MM.1S (cell line): ENCODE results near the gene STRIP2.

Source experiments
- DNase-seq: peaks from one replicate; pipeline ENCODE4 v3.0.0-alpha.2; 2015
- H2AFZ ChIP-seq: fragments of 300-600 bp; sonication (generic); 2 replicates; pipeline ENCODE4 v1.6.0; 2016; ENCODE audit warnings: antibody characterized with exemption, low read length
- H3F3A ChIP-seq: fragments of 300-600 bp; sonication (generic); 2 replicates; pipeline ENCODE4 v1.6.1; 2016; ENCODE audit warnings: mild to moderate bottlenecking, antibody characterized with exemption, low read length, moderate library complexity, mixed read lengths; ENCODE audit not compliant: insufficient read depth
- H3K27ac ChIP-seq: fragments of 300-600 bp; sonication (generic); 2 replicates; pipeline ENCODE4 v1.5.1; 2016; ENCODE audit warnings: mild to moderate bottlenecking, low read length
- H3K27me3 ChIP-seq: fragments of 300-600 bp; sonication (generic); replicated peaks from 2 replicates; pipeline ENCODE4 v1.6.0; 2016; ENCODE audit warnings: low read length; ENCODE audit not compliant: insufficient read depth
- H3K36me3 ChIP-seq: fragments of 300-600 bp; sonication (generic); replicated peaks from 2 replicates; pipeline ENCODE4 v1.6.1; 2016; ENCODE audit warnings: mild to moderate bottlenecking, low read length, mixed read lengths; ENCODE audit not compliant: insufficient read depth
- H3K4me1 ChIP-seq: fragments of 300-600 bp; sonication (generic); 2 replicates; pipeline ENCODE4 v1.6.1; 2016; ENCODE audit warnings: low read length, mixed read lengths
- H3K4me2 ChIP-seq: fragments of 300-600 bp; sonication (generic); 2 replicates; pipeline ENCODE4 v1.6.0; 2016; ENCODE audit warnings: low read depth, low read length
- H3K4me3 ChIP-seq: fragments of 300-600 bp; sonication (generic); 2 replicates; pipeline ENCODE4 v1.5.1; 2016; ENCODE audit warnings: low read length, mixed read lengths
- H3K79me2 ChIP-seq: fragments of 300-600 bp; sonication (generic); 2 replicates; pipeline ENCODE4 v1.6.1; 2016; ENCODE audit warnings: mixed run types, low read length, mixed read lengths
- H3K9ac ChIP-seq: fragments of 300-600 bp; sonication (generic); 2 replicates; pipeline ENCODE4 v1.6.1; 2016; ENCODE audit warnings: low read length, mixed read lengths
- H3K9me2 ChIP-seq: fragments of 300-600 bp; sonication (generic); replicated peaks from 2 replicates; pipeline ENCODE4 v1.6.1; 2016; ENCODE audit warnings: mild to moderate bottlenecking, low read length, mixed read lengths; ENCODE audit not compliant: insufficient read depth
- H3K9me3 ChIP-seq: fragments of 300-600 bp; sonication (generic); replicated peaks from 2 replicates; pipeline ENCODE4 v1.6.1; 2016; ENCODE audit warnings: mild to moderate bottlenecking, low read length, mixed read lengths; ENCODE audit not compliant: insufficient read depth
- H4K20me1 ChIP-seq: fragments of 300-600 bp; sonication (generic); 2 replicates; pipeline ENCODE4 v1.6.1; 2016; ENCODE audit warnings: mild to moderate bottlenecking, low read length, moderate library complexity, mixed read lengths; ENCODE audit not compliant: insufficient read depth
- CTCF ChIP-seq: fragments of 300-600 bp; sonication (generic); IDR thresholded peaks from 2 replicates; pipeline ENCODE4 v1.5.1; 2016; ENCODE audit warnings: antibody characterized with exemption, low read length, mixed read lengths
- EZH2 ChIP-seq: fragments of 300-600 bp; sonication (generic); optimal IDR thresholded peaks from 2 replicates; pipeline ENCODE3; 2017; ENCODE audit warnings: low read depth, mild to moderate bottlenecking, antibody characterized with exemption, low read length, mixed read lengths
- EZH2phosphoT487 ChIP-seq: fragments of 300-600 bp; sonication (generic); IDR thresholded peaks from 2 replicates; pipeline ENCODE4 v1.6.1; 2018; ENCODE audit warnings: antibody characterized with exemption, low read length

STRIP2 gene

DNA sequence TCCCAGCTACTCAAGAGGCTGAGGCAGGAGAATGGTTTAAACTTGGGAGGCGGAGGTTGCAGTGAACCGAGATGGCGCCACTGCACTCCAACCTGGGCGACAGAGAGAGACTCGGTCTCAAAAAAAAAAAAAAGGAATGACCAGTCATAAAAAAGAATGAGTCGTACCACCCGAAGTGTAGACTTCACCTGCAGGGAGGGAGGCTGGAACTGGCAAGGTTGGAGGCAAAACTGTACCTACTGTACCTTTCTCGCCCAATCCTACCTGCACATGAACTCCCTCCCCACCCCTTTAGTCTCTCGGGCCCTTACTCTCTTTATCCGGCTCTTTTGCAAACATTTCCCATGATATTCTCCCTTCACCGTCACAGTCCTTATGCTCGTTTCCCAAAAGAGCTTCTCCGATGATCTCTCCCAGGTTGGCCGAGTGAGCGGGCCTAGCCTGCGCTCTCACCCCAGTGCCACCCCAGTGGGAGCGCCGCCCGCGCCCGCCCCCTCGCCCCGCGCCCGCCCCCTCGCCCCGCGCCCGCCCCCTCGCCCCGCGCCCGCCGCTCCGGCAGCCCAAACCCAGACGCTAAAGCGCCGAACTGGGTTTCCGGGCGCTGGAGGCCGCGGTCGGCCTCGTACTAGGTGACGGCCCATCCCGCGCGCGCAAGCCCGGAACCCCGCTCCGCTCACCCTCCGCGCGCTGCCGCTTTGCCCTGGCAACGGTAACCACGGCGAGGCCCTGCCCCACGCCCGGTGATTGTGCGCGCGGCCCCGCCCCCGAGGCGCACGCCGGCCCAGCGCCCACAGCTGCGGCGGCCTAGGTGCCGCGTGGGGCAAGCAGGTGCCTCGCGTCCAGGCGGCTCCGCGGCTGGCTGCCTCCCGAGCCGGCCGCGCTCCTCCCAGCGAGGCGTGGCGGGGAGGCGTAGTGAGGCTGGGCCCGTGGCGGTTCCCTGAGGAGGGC, 67.8 kb downstream of the STRIP2 start, which contains the start of gene SMKR1:
TSS of gene SMKR1 (plus strand) at position 772 of the 948 bp plus-strand sequence. CDS start 294 bp downstream, outside the sequence.
- no peaks in the 10 kb centered on the region for H3K9me2 ChIP-seq
- peak within 1 kb of the TSS; percentile 96 for H2AFZ ChIP-seq
- peak within 1 kb of the TSS; percentile 65 for H3K4me3 ChIP-seq
- no peaks in the 10 kb centered on the region for H3K79me2 ChIP-seq
- H3K27ac ChIP-seq, result no peak within 1 kb of the TSS
- H3K36me3 ChIP-seq, result no peaks in the 10 kb centered on the region
- no peaks in the 10 kb centered on the region for H4K20me1 ChIP-seq
- no peaks in the 10 kb centered on the region for H3K9me3 ChIP-seq
- no peaks in the 10 kb centered on the region for H3F3A ChIP-seq
- H3K4me1 ChIP-seq, result no peaks in the 10 kb centered on the region
- peak within 1 kb of the TSS; percentile 60 for H3K9ac ChIP-seq
- peak within 1 kb of the TSS; percentile 96 for H3K4me2 ChIP-seq
- H3K27me3 ChIP-seq, result peaks cover 5% of the 10 kb centered on the region; the same call in 1 of the 2 replicates
- peak; percentile 94 for DNase-seq
- no peak for TF ChIP-seq CTCF
- no peak for TF ChIP-seq EZH2phosphoT487
- no peak for TF ChIP-seq EZH2

DNA sequence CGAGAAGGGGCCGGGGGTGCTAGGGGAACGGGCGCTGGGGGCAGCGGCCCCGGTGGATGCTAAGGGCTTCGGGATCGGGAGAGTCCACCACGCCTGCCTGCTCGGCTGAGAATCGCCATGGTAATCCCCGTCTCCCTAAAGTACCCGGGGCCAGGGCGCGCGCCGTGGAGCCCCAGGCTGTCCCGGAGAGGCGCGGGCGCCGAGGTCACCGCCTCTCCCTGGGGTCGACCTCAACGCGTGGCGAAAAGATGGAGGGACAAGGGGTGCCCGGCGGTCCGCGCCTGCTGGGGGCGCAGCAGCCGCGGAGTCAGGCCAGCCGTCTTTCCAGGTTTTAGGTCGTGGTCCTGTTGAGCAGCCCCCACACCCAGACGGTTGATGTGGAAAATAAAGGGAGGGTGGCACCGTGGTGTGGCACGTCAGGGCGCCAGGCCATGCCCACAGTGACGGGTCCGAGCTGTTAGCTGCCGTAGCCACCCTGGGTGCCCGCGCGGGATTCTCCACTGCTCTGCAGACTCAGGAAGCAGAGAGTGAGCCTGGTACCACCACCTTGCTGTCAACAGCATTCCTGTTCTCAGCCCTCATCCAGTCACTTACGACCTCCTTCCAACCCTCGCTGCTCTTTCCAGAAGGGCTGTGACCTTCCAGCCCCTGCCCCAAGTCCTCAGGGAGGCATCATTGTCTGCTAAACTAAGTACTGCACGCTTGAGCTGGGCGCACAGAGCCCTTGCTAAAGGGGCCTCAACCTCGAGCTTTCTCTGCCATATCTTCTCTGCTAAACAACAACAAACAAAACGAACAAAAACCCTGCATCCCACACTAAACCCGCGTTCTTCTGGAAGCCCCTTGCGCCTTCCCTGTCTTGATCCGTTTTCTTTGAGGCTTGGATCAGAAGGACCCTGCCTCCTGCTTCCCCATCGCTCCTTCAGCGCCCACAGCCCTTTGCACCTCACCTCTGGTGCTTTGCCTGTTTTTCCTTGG, 68.8 kb downstream of the STRIP2 start:
- no peaks in the 10 kb centered on the region for H3K79me2 ChIP-seq
- H3K9me2 ChIP-seq, result no peaks in the 10 kb centered on the region
- no peak overlapping the region for H3K27ac ChIP-seq
- H4K20me1 ChIP-seq, result no peaks in the 10 kb centered on the region
- H3K4me3 ChIP-seq, result peak overlapping the region; percentile 65
- peak overlapping the region; percentile 96 for H3K4me2 ChIP-seq
- H3K9ac ChIP-seq, result peak overlapping the region; percentile 60
- no peaks in the 10 kb centered on the region for H3K9me3 ChIP-seq
- H2AFZ ChIP-seq, result peak overlapping the region; percentile 96
- no peaks in the 10 kb centered on the region for H3K4me1 ChIP-seq
- no peaks in the 10 kb centered on the region for H3F3A ChIP-seq
- H3K36me3 ChIP-seq, result no peaks in the 10 kb centered on the region
- DNase-seq, result peak; percentile 7
- TF ChIP-seq EZH2phosphoT487 (no peak), EZH2 (no peak), CTCF (no peak; the same call in 1 of the 2 replicates)
- peaks cover 5% of the 10 kb centered on the region; the same call in 1 of the 2 replicates for H3K27me3 ChIP-seq

DNA sequence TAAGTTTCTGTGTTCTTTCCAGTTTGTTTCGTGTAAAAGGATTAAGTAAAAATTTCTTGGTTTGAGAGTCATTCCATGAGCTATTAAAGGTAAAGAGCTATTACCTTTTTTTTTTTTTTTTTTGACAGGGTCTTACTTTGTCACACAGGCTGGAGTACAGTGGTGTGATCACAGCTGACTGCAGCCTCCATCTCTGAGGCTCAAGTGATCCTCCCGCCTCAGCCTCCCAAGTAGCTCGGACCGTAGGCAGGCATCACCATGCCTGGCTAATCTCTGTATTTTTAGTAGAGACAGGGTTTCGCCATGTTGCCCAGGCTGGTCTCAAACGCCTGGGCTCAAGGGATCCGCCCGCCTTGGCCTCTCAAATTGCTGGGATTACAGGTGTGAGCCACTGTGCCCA, 69.5 kb downstream of the STRIP2 start:
- H3K9me2 ChIP-seq, result no peaks in the 10 kb centered on the region
- no peaks in the 10 kb centered on the region for H3F3A ChIP-seq
- no peak overlapping the region for H2AFZ ChIP-seq
- H3K4me3 ChIP-seq, result no peak overlapping the region
- no peak overlapping the region for H3K4me2 ChIP-seq
- H3K36me3 ChIP-seq, result no peaks in the 10 kb centered on the region
- H3K27ac ChIP-seq, result no peak overlapping the region
- TF ChIP-seq EZH2, result no peak
- no peak for TF ChIP-seq EZH2phosphoT487
- TF ChIP-seq CTCF, result no peak
- H3K9me3 ChIP-seq, result no peaks in the 10 kb centered on the region
- peak; percentile 4 for DNase-seq
- H3K4me1 ChIP-seq, result no peaks in the 10 kb centered on the region
- no peak overlapping the region for H3K9ac ChIP-seq
- no peaks in the 10 kb centered on the region for H3K79me2 ChIP-seq
- H3K27me3 ChIP-seq, result peaks cover 5% of the 10 kb centered on the region; the same call in 1 of the 2 replicates
- H4K20me1 ChIP-seq, result no peaks in the 10 kb centered on the region
